ENCODE results near the gene MARCKSL1.

- no peak for TF ChIP-seq CTCF (IDR thresholded peaks at IDR 0.05; ENCODE audit: insufficient read depth, low read depth, low read length)
- TF ChIP-seq EZH2 (IDR thresholded peaks at IDR 0.05; ENCODE audit: insufficient read depth, low read length): no peak
Observed at GRCh38 chr1:32345289-32345827, 9.3 kb upstream of the MARCKSL1 start.
